Type B pancreatic cell (in vitro differentiated cells): Measurements from ENCODE around the gene CRYL1. TPM values are rescaled to one million over a fixed set of nuclear protein-coding genes. Genes with fewer than 3 reads are reported as not detected.
A peak's percentile ranks its signal among the peaks of the same experiment; 100 is the strongest.

Source experiments
- DNase-seq: peaks from one replicate; pipeline ENCODE4 v3.0.0; 2021; ENCODE audit warnings: mixed read lengths; ENCODE audit not compliant: unreplicated experiment; ENCODE audit errors: extremely low spot score
- H3K27ac Mint-ChIP-seq: 2 replicates; pipeline ENCODE4 v1.8.0; 2021; ENCODE audit warnings: mild to moderate bottlenecking, mixed read lengths
- H3K27me3 Mint-ChIP-seq: 2 replicates; pipeline ENCODE4 v1.8.0; 2021; ENCODE audit warnings: mixed read lengths
- H3K36me3 Mint-ChIP-seq: 2 replicates; pipeline ENCODE4 v1.8.0; 2021; ENCODE audit warnings: mixed read lengths
- H3K4me1 Mint-ChIP-seq: one replicate; pipeline ENCODE4 v1.8.0; 2021; ENCODE audit warnings: mixed read lengths; ENCODE audit not compliant: unreplicated experiment
- H3K4me3 Mint-ChIP-seq: 2 replicates; pipeline ENCODE4 v1.8.0; 2021; ENCODE audit warnings: mild to moderate bottlenecking, mixed read lengths
- H3K9me3 Mint-ChIP-seq: 2 replicates; pipeline ENCODE4 v1.8.0; 2021; ENCODE audit warnings: mixed read lengths
- total RNA-seq: library from RNA; stranded (reverse); gene quantifications from 2 replicates; pipeline ENCODE4 v1.2.1, GENCODE V29; 2021; ENCODE audit warnings: low replicate concordance
- TF ChIP-seq, protein P1 (sequence below): fragments of 200-600 bp; sonication (generic); conservative IDR thresholded peaks from 2 replicates; pipeline ENCODE4 v1.5.0; 2021; ENCODE audit warnings: antibody characterized with exemption, mild to moderate bottlenecking

Gene CRYL1
- total RNA-seq, 1 donor from 2014 or later = 20.2 TPM

DNA sequence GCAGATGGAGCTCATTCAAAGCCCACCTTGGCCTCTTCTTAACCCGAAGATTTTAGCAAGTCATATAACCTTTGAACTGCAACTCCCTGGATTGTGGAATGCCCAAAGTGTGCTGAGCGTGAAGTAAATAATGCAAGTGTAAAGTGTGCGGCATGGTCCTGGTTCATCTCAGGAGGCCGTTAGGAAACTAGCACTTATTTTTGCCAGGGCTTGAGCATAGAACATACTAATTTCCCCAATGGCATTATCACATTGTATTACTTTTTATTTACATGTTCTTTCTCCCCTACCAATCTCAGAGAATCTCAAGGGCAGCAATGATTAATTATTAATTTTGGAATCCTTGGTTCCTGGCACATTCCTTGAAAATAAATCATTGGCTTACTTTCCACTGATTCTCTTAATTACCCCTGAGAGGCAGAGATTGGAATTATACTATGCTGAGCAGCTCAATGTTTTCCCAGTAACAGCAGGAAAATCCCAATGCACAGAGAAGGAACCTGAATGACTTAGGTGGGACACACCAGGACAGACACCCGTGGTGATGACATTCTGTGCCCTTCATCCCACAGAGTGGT lies 164.7 kb downstream of the CRYL1 start:
- Mint-ChIP-seq H3K27me3 (peaks cover 3% of the 10 kb centered on the region), H3K36me3 (no peaks in the 10 kb centered on the region), H3K4me3 (no peak overlapping the region), H3K27ac (no peak overlapping the region), H3K4me1 (peaks cover 24% of the 10 kb centered on the region), H3K9me3 (no peaks in the 10 kb centered on the region)
- DNase-seq = no peak
- TF ChIP-seq, protein P1, sequence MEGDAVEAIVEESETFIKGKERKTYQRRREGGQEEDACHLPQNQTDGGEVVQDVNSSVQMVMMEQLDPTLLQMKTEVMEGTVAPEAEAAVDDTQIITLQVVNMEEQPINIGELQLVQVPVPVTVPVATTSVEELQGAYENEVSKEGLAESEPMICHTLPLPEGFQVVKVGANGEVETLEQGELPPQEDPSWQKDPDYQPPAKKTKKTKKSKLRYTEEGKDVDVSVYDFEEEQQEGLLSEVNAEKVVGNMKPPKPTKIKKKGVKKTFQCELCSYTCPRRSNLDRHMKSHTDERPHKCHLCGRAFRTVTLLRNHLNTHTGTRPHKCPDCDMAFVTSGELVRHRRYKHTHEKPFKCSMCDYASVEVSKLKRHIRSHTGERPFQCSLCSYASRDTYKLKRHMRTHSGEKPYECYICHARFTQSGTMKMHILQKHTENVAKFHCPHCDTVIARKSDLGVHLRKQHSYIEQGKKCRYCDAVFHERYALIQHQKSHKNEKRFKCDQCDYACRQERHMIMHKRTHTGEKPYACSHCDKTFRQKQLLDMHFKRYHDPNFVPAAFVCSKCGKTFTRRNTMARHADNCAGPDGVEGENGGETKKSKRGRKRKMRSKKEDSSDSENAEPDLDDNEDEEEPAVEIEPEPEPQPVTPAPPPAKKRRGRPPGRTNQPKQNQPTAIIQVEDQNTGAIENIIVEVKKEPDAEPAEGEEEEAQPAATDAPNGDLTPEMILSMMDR = no peak

DNA sequence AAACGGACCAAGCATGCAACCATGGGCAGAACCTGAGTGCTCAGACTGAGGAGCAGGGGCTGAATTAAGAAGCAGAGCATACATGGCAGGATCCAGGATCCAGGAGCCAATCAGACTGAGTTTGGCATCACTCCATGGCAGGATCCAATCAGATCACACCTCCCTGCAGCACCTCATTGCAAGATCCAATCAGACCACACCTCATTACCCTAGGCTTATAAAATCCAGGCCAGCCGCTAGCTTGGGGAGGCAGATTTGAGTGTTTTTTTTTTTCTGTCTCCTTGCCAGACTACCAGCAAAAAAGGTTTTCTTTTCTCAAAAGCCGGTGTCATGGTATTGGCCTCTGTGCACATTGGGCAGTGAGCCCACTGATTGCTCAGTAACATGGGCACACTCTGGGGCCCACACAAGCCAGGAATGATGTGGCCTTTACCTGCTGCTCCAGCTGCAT lies 165.6 kb downstream of the CRYL1 start:
- H3K4me1 Mint-ChIP-seq = peaks cover 27% of the 10 kb centered on the region
- H3K9me3 Mint-ChIP-seq = no peaks in the 10 kb centered on the region
- H3K4me3 Mint-ChIP-seq = no peak overlapping the region
- H3K27me3 Mint-ChIP-seq = peaks cover 3% of the 10 kb centered on the region
- TF ChIP-seq, protein P1 = no peak
- no peaks in the 10 kb centered on the region for H3K36me3 Mint-ChIP-seq
- H3K27ac Mint-ChIP-seq = no peak overlapping the region
- DNase-seq = no peak

DNA sequence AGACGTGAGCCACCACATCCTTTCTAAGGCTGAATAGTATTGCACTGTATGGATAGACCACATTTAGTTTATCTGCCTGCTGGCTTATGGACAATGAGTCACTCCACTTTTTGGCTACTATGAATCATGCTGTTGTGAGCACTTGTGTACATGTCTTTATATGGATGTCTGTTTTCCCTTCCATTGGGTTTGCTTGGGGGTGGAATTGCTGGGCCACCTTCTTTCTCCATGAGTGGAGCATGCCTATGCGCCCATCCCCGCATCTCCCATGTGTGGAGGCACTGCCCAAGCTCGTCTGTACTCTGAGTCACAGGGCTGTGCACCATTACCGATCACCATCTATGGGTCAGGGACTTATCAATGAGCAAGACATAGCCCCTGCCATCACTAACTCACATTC lies 166.3 kb downstream of the CRYL1 start:
- Mint-ChIP-seq H3K27me3 (no peaks in the 10 kb centered on the region), H3K9me3 (no peaks in the 10 kb centered on the region), H3K4me1 (peaks cover 27% of the 10 kb centered on the region), H3K4me3 (no peak overlapping the region), H3K36me3 (no peaks in the 10 kb centered on the region), H3K27ac (no peak overlapping the region)
- DNase-seq = no peak
- TF ChIP-seq, protein P1 = no peak

DNA sequence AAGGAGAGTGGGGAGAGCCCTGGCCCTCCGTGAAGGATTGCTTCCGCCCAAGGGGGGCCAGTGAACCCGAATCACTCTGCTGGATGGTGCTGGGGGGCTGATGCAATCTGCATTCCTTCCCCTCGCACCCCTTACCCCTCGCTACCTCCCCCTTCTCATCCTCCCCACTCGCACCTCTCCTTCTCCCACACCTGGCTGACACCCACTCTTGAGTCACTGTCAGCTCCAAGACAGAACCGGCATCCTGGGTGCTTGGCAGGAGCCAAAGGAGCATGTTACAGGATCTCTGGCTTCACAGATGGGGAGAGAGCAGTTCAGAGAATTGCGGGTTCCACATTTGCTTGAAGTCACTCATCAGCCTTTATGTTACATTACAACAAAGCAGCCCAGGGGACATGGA lies 167.6 kb downstream of the CRYL1 start:
- Mint-ChIP-seq H3K9me3 (no peaks in the 10 kb centered on the region), H3K36me3 (no peaks in the 10 kb centered on the region), H3K4me1 (peaks cover 23% of the 10 kb centered on the region), H3K27me3 (no peaks in the 10 kb centered on the region), H3K4me3 (no peak overlapping the region), H3K27ac (no peak overlapping the region)
- DNase-seq = no peak
- TF ChIP-seq, protein P1 = no peak

DNA sequence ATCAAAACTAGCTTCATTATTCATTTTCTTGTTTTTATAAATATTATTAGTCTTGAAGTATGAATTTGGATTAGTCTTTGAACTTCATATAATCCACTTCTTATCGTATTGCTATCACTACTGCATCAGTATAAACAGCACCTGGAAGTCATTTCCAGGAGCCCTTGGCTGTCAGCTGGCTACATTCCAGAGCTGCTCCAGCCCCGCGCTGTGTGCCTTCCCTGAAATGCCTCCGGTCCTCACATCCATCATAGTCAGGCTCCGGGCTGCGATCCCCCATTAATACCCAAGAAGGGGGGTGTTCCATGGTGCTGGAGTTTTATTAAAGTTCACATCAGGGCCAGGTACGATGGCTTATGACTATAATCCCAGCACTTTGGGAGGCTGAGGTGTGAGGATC lies 169.2 kb downstream of the CRYL1 start:
- no peaks in the 10 kb centered on the region for H3K36me3 Mint-ChIP-seq
- H3K9me3 Mint-ChIP-seq = no peaks in the 10 kb centered on the region
- DNase-seq = no peak
- TF ChIP-seq, protein P1 = no peak
- H3K27ac Mint-ChIP-seq = peak overlapping the region; percentile 44
- H3K27me3 Mint-ChIP-seq = no peaks in the 10 kb centered on the region
- H3K4me1 Mint-ChIP-seq = peaks cover 21% of the 10 kb centered on the region
- no peak overlapping the region for H3K4me3 Mint-ChIP-seq

DNA sequence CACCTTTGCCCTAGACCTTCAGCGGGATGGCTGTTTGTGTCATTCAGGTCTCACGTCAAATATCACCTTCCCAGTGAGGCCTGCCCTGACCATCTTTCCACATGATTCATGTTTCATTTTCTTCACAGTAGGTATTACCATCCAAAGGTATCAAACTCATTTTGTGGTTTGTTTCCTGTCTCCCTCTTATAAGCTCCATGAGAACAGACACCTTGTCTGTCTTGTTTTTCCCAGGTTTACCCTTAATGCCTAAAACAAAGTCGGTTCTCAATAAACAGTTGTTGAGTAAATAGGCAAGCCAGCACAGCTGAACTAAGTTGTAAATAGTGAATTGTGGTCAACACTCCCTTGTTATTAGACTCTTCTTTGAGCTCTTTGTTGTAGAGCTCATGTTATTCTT lies 170.9 kb downstream of the CRYL1 start:
- Mint-ChIP-seq H3K9me3 (no peaks in the 10 kb centered on the region), H3K27ac (no peak overlapping the region), H3K4me3 (no peak overlapping the region), H3K27me3 (no peaks in the 10 kb centered on the region), H3K4me1 (peaks cover 16% of the 10 kb centered on the region), H3K36me3 (no peaks in the 10 kb centered on the region)
- TF ChIP-seq, protein P1 = no peak
- no peak for DNase-seq
